GM18508 (cell line): ENCODE data around the gene HSFX3.
A peak's percentile ranks its signal among the peaks of the same experiment; 100 is the strongest.
"Not testable (repeated sequence)": the region's sequence is repeated elsewhere in the genome, so short reads cannot be mapped to it uniquely, and the experiment has no call there.

Source experiments
- ATAC-seq: cut with Tn5 transposase; IDR thresholded peaks from one replicate; pipeline ENCODE4 v1.9.1; 2021; ENCODE audit warnings: moderate number of reproducible peaks; ENCODE audit not compliant: insufficient read depth, unreplicated experiment

HSFX3 gene

DNA sequence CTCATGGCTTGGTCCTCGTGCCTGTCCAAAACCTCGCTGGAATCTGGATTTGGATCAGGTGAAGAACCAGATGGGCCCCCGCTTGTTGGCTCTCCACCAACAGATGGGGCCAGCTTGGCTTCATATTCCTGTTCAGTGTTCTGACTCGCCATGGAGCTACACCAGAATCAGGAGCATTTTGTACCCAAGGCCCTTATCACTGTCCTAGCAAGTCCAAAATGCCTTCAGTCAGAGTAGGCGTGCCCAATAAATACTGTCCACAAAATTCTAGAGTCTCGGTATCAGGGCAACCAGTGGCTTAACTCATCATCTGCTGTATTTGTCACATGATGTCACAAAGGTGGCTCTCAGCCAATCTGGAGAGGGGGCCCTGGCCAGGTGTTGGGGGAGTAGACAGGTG, at the start of gene HSFX3:
TSS of gene HSFX3 (minus strand) at position 224 of the 400 bp plus-strand sequence. CDS start at position 152, 72 bp downstream.
- not testable (repeated sequence) for ATAC-seq

DNA sequence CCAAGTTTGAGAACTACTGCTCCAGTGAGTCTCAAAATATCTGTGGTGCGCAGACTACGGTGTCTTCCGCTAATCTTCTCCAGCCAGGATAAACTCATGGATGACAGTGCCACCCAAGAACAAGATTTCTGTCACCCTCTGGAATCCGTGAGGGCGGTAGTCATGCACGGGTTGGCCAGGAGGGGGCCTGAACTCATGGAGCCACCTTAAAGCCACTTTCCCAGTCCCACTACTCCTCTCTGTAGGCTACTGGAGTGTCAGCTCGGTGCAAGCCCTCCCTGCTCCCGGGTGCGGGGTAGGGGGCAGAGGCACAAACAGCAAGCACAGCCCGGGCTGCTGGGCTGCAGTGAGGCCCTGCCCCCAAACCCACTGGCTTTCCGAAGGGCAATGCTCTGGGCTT, 48.9 kb upstream of the HSFX3 start:
- ATAC-seq = not testable (repeated sequence)

DNA sequence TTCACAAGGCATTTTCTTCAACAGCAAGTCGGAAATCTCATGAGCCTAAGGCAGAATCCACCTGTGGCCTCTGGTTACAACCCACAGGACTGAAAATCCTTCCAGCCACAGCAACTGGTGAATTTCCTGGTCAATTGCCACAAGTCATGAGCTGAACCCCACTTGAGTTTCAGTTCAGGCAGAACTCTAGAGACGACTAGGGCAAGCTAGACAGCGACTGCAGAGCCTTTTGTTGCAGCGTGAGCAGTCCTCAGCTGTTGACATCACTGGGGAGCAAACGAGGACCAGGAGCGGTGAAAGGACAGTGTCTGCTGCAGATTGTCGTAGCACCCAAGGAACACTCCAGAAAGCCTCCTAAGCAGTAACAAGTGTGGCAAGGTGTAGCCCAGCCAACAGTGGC, 46.2 kb upstream of the HSFX3 start:
- ATAC-seq = not testable (repeated sequence)

- ATAC-seq = not testable (repeated sequence)
Observed at GRCh38 chrX:149595214-149595613, 45.5 kb upstream of the HSFX3 start, which contains the start of gene HSFX2. Gene HSFX2, minus strand, starts transcription at chrX:149595314. Its CDS starts 614 bp downstream, at chrX:149594700.

- ATAC-seq = not testable (repeated sequence)
Observed at GRCh38 chrX:149590993-149591392, 41.3 kb upstream of the HSFX3 start.

- ATAC-seq = not testable (repeated sequence)
Observed at GRCh38 chrX:149587359-149587758, 37.6 kb upstream of the HSFX3 start, which contains the start of gene MAGEA9B. Gene MAGEA9B, minus strand, starts transcription at chrX:149587459. Its CDS starts 4,280 bp downstream, at chrX:149583179.

- ATAC-seq = not testable (repeated sequence)
Observed at GRCh38 chrX:149585631-149586030, 35.9 kb upstream of the HSFX3 start.

GRCh38 chrX:149573456-149573855, 23.7 kb upstream of the HSFX3 start:
- ATAC-seq = peak; percentile 100

DNA sequence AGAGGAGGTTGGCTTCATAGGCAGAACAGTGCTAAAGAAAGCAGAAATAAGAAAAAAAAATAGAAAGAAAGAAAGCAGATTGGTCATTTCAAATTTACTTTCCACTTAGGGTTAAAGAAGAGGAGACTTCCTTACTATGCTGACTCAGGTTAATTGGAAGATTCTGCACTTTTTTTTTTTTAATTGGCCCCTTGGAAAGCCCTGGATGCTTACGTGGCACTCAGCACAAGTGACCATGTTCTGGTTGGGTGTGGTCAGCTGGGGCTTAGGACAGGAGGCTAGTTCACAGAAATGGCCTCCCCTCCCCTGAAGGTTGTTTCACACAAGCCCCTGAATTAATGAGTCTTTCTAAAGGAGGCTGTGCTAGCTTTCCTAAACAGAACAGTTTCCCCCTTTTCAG, 23.0 kb upstream of the HSFX3 start:
- no peak for ATAC-seq

DNA sequence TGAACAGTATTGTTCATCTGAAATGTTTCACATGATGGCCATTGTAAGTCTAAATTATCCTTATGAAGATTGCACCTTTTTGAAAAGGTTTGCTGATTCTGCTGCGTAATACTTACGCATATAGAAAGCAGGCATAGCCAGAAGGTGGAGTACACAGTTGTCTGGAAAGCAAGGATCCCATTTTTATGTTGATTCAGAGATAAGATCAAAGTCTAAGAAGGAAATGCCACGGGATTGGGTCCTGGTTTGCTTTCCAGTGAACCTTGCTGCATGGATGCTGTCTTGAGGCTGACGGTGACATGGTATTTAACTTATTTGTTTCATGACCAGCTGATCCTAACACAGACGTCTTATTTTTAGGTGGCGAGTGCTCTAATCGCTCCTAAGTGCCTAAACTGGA, 22.0 kb upstream of the HSFX3 start:
- ATAC-seq = no peak

GRCh38 chrX:149570668-149571067, 20.9 kb upstream of the HSFX3 start:
- ATAC-seq = no peak

DNA sequence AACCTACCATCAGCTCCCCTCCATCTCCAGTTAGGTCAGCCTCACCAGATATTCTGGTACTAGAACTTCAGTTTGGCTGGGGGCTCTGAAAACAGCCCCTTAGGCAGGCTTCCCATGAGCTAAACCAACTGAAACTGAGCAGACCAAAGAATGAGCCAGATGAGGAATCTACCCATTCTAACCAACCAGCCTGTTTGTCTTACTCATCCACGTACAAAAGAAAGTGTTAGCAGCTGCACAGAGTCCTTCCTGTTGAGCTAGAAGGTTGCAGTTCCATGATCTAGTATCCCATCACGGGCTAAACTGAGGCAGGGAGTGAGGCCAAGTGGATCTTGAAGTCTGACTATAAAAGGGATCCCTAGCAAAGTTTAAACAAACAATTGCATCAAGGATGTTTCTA, 20.0 kb upstream of the HSFX3 start:
- no peak for ATAC-seq

DNA sequence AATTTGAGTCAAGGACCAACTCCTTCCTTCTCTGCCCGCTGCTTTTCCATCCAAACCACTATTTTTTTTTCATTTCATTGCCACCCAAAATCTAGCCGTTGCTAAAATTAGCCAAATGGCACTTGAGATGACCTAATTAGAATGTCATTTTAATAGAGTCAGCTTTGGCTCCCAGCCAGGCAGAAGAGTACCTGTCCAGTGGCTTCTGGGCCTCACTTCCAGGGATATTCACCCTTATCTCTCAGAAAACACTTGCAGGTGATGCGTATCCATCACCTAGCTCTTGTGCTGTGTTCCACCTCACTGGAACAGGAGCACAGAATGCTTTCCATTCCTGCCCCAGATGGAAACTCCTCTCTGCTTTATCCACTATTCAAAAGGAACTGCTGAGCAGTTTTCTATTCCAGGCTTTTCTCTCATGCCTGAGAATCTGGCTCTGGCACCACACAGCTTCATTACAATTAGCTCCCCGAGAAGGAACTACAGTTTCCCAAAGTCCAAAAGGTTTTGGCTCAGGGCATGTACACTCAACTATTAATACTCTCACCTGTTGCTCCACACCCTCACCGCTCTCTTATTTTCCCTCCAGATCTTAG, 19.1 kb upstream of the HSFX3 start:
- no peak for ATAC-seq

DNA sequence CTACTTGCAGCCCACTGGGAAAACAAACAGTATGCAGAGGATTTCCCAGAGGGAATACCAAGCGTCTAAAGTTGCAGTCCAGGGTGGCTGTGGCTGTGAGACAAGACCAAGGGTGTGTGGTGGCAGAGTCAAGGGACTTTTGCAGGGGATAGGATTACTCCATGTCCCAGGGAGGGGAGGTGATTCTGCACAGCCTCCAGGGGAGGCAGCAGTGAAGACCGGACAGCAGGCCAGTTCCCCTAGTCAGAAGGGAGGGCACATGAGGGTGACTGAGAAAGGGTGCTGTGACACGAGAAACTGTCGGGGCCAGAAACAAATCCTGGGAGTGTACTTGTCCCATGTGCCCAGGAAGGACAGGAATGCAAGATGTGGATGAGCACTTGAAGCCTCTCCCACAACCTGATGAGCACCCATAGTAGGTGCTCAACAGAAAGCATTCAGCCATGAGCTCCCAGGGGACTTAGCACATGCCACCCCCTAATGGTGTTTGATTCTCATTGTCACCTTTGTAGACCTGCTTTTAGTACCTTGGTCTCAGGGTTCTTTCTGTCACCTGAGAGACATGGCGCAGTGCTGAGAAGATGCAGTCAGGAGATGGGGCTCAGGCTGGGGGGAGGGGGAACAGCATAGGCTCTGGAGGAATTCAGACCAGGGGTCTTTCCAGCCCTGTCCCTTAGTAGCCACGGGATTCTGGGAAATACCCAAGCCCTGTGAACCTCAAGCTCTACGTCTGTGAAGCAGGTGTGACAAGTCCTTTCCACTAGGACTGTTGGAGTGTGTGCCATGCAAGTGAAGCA, 18.1 kb upstream of the HSFX3 start:
- ATAC-seq = no peak

GRCh38 chrX:149563359-149563758, 13.6 kb upstream of the HSFX3 start:
- ATAC-seq = no peak

- ATAC-seq = not testable (repeated sequence)
Observed at GRCh38 chrX:149555251-149555650, 5.5 kb upstream of the HSFX3 start.

DNA sequence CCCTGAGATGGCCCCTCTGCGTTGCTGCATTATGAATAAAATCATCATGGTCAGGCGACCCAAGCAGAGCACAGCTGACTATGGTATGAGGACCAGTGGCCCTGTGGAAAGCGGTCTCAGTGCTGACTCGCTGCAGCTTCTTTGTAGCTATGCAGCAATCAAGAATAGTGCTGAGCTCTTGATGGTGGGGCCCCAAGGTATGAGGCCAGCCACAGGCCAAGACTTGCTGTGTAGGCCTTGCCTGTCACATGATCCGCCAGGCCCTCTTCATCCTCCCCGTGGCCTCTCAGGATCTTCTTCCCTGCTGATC, 2.2 kb upstream of the HSFX3 start:
- ATAC-seq = not testable (repeated sequence)

DNA sequence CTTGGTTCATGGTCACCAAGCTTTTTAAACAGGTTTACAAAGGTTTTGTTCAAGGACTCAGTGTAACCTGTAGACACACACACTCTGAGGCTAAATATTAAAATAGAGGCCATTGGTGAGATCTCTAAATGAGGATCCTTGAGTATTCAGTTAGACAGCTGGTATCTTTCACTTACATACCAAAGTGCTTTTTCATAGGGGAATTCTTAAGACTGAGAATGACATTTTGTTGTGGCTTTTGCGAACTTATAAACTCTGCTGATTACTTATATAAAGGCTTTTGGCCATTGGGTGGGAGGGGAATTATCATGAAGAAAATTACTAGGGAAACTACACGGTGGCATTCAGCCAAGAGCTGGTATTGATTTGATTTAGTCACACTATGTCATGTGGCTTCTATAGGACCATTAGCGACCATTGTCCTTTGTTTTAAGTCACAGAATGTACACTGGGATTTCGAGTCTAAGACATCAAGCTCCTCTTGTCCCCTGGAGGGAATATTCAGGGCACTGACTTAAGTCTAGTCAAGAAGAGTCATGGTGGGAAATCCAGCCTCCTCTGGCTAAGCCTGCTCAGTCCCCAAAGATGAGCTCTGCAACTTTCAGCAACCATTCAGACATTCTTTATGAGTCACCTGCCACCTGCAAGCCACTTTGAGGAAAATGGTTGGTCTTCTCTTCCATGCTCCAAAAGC, 1.7 kb upstream of the HSFX3 start:
- not testable (repeated sequence) for ATAC-seq

DNA sequence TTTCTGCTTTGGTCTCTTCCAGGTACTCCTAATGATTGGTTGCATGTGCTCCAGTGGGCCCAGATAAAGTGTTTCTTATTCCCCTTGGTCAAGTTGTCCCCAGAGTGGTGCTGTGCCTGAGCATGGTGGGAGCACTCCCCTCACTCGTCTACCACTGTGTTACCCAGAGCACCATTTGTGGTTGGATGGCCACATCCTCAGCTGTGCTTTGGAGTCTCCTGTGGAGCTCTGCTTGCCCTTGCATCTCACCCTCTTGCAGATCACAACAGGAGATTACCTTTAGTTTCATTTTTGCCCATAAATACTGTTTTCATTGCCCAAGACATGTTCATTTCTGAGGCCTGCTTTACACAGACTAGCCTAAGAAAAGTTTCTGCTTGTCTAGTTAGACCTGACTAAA, 730 bp upstream of the HSFX3 start:
- not testable (repeated sequence) for ATAC-seq

- not testable (repeated sequence) for ATAC-seq
Observed at GRCh38 chrX:149547782-149548181, 1.9 kb downstream of the HSFX3 start.

- ATAC-seq = not testable (repeated sequence)
Observed at GRCh38 chrX:149546962-149547361, 2.8 kb downstream of the HSFX3 start.
